ENCODE data around the gene CUX1.

CUX1 gene

GRCh38 chr7:101860316-101861217 lies 43.1 kb downstream of the CUX1 start:
- Histone ChIP-seq H3K4me1 (ENCODE audit: insufficient read depth, insufficient read length) (peaks cover 7% of the 10 kb centered on the region), H3K27me3 (ENCODE audit: insufficient read depth, insufficient read length) (no peaks in the 10 kb centered on the region), H3K9me3 (ENCODE audit: insufficient read depth, low read length) (no peaks in the 10 kb centered on the region), H3K9ac (ENCODE audit: insufficient read length, low read depth) (no peak overlapping the region), H3K4me3 (ENCODE audit: insufficient read length, low read depth) (no peak overlapping the region), H3K36me3 (ENCODE audit: insufficient read depth, insufficient read length, low read length) (peaks cover 7% of the 10 kb centered on the region)
- DNase-seq (ENCODE audit: low read depth, low spot score) = no peak
- TF ChIP-seq ZNF274 (IDR thresholded peaks at IDR 0.05; ENCODE audit: low read depth, low read length) (no peak), SUZ12 (IDR thresholded peaks at IDR 0.05; ENCODE audit: extremely low read depth, insufficient read depth, insufficient read length) (no peak), YY1 (IDR thresholded peaks at IDR 0.05; ENCODE audit: insufficient read depth, insufficient read length) (no peak)

GRCh38 chr7:101861218-101861775 lies 43.9 kb downstream of the CUX1 start:
- no peak overlapping the region for H3K9ac ChIP-seq (ENCODE audit: insufficient read length, low read depth)
- peaks cover 7% of the 10 kb centered on the region for H3K4me1 ChIP-seq (ENCODE audit: insufficient read depth, insufficient read length)
- H3K9me3 ChIP-seq (ENCODE audit: insufficient read depth, low read length) = no peaks in the 10 kb centered on the region
- no peak for DNase-seq (ENCODE audit: low read depth, low spot score)
- H3K36me3 ChIP-seq (ENCODE audit: insufficient read depth, insufficient read length, low read length) = peaks cover 10% of the 10 kb centered on the region
- TF ChIP-seq SUZ12 (IDR thresholded peaks at IDR 0.05; ENCODE audit: extremely low read depth, insufficient read depth, insufficient read length) = no peak
- H3K27me3 ChIP-seq (ENCODE audit: insufficient read depth, insufficient read length) = no peaks in the 10 kb centered on the region
- H3K4me3 ChIP-seq (ENCODE audit: insufficient read length, low read depth) = no peak overlapping the region

GRCh38 chr7:101862280-101863220 lies 45.1 kb downstream of the CUX1 start:
- H3K4me3 ChIP-seq (ENCODE audit: insufficient read length, low read depth) = no peak overlapping the region
- peaks cover 13% of the 10 kb centered on the region for H3K36me3 ChIP-seq (ENCODE audit: insufficient read depth, insufficient read length, low read length)
- TF ChIP-seq YY1 (IDR thresholded peaks at IDR 0.05; ENCODE audit: insufficient read depth, insufficient read length) (no peak), SUZ12 (IDR thresholded peaks at IDR 0.05; ENCODE audit: extremely low read depth, insufficient read depth, insufficient read length) (no peak), ZNF274 (IDR thresholded peaks at IDR 0.05; ENCODE audit: low read depth, low read length) (no peak)
- no peak overlapping the region for H3K9ac ChIP-seq (ENCODE audit: insufficient read length, low read depth)
- peaks cover 4% of the 10 kb centered on the region for H3K4me1 ChIP-seq (ENCODE audit: insufficient read depth, insufficient read length)
- H3K27me3 ChIP-seq (ENCODE audit: insufficient read depth, insufficient read length) = no peaks in the 10 kb centered on the region
- no peaks in the 10 kb centered on the region for H3K9me3 ChIP-seq (ENCODE audit: insufficient read depth, low read length)
- no peak for DNase-seq (ENCODE audit: low read depth, low spot score)

GRCh38 chr7:101863598-101863997 lies 46.2 kb downstream of the CUX1 start:
- no peak overlapping the region for H3K9ac ChIP-seq (ENCODE audit: insufficient read length, low read depth)

GRCh38 chr7:101864039-101864438 lies 46.6 kb downstream of the CUX1 start:
- Histone ChIP-seq H3K27me3 (ENCODE audit: insufficient read depth, insufficient read length) (no peaks in the 10 kb centered on the region), H3K9me3 (ENCODE audit: insufficient read depth, low read length) (no peaks in the 10 kb centered on the region), H3K4me3 (ENCODE audit: insufficient read length, low read depth) (no peak overlapping the region), H3K9ac (ENCODE audit: insufficient read length, low read depth) (no peak overlapping the region), H3K36me3 (ENCODE audit: insufficient read depth, insufficient read length, low read length) (peaks cover 13% of the 10 kb centered on the region), H3K4me1 (ENCODE audit: insufficient read depth, insufficient read length) (peaks cover 7% of the 10 kb centered on the region)
- TF ChIP-seq YY1 (IDR thresholded peaks at IDR 0.05; ENCODE audit: insufficient read depth, insufficient read length) (no peak), ZNF274 (IDR thresholded peaks at IDR 0.05; ENCODE audit: low read depth, low read length) (no peak), SUZ12 (IDR thresholded peaks at IDR 0.05; ENCODE audit: extremely low read depth, insufficient read depth, insufficient read length) (no peak)
- DNase-seq (ENCODE audit: low read depth, low spot score) = no peak

More at GRCh38 chr7:101863598-101863997, 46.2 kb downstream of the CUX1 start:
- TF ChIP-seq YY1 (IDR thresholded peaks at IDR 0.05; ENCODE audit: insufficient read depth, insufficient read length) (no peak), ZNF274 (IDR thresholded peaks at IDR 0.05; ENCODE audit: low read depth, low read length) (no peak), SUZ12 (IDR thresholded peaks at IDR 0.05; ENCODE audit: extremely low read depth, insufficient read depth, insufficient read length) (no peak)
- no peak for DNase-seq (ENCODE audit: low read depth, low spot score)
- no peak overlapping the region for H3K4me3 ChIP-seq (ENCODE audit: insufficient read length, low read depth)
- no peaks in the 10 kb centered on the region for H3K9me3 ChIP-seq (ENCODE audit: insufficient read depth, low read length)
- no peaks in the 10 kb centered on the region for H3K27me3 ChIP-seq (ENCODE audit: insufficient read depth, insufficient read length)
- H3K4me1 ChIP-seq (ENCODE audit: insufficient read depth, insufficient read length) = peaks cover 5% of the 10 kb centered on the region
- H3K36me3 ChIP-seq (ENCODE audit: insufficient read depth, insufficient read length, low read length) = peaks cover 13% of the 10 kb centered on the region

GRCh38 chr7:101865031-101865430 lies 47.6 kb downstream of the CUX1 start:
- H3K4me1 ChIP-seq (ENCODE audit: insufficient read depth, insufficient read length) = peaks cover 12% of the 10 kb centered on the region
- peaks cover 13% of the 10 kb centered on the region for H3K36me3 ChIP-seq (ENCODE audit: insufficient read depth, insufficient read length, low read length)
- no peaks in the 10 kb centered on the region for H3K9me3 ChIP-seq (ENCODE audit: insufficient read depth, low read length)
- no peak for DNase-seq (ENCODE audit: low read depth, low spot score)
- H3K9ac ChIP-seq (ENCODE audit: insufficient read length, low read depth) = no peak overlapping the region
- no peak overlapping the region for H3K4me3 ChIP-seq (ENCODE audit: insufficient read length, low read depth)
- no peak for TF ChIP-seq YY1 (IDR thresholded peaks at IDR 0.05; ENCODE audit: insufficient read depth, insufficient read length)
- TF ChIP-seq ZNF274 (IDR thresholded peaks at IDR 0.05; ENCODE audit: low read depth, low read length) = no peak
- no peak for TF ChIP-seq SUZ12 (IDR thresholded peaks at IDR 0.05; ENCODE audit: extremely low read depth, insufficient read depth, insufficient read length)
- H3K27me3 ChIP-seq (ENCODE audit: insufficient read depth, insufficient read length) = no peaks in the 10 kb centered on the region

All from NT2/D1 (cell line).